Karpas-422 (cell line): ENCODE results near the gene CDK18. TPM values are rescaled to one million over a fixed set of nuclear protein-coding genes. Genes with fewer than 3 reads are reported as not detected.

Source experiments
- DNase-seq: peaks from one replicate; pipeline ENCODE4 v3.0.0-alpha.2; 2015
- H2AFZ ChIP-seq: fragments of 200-600 bp; sonication (generic); 2 replicates; pipeline ENCODE4 v1.6.1; 2014; ENCODE audit warnings: antibody characterized with exemption, low read length, mixed read lengths
- H3K27ac ChIP-seq: fragments of 200-600 bp; sonication (generic); 2 replicates; pipeline ENCODE4 v1.5.1; 2014; ENCODE audit warnings: mild to moderate bottlenecking, low read length, moderate library complexity
- H3K27me3 ChIP-seq: fragments of 200-600 bp; sonication (generic); 2 replicates; pipeline ENCODE4 v1.6.1; 2014; ENCODE audit warnings: low read length, mixed read lengths
- H3K36me3 ChIP-seq: fragments of 200-600 bp; sonication (generic); 2 replicates; pipeline ENCODE4 v1.6.1; 2014; ENCODE audit warnings: low read length, mixed read lengths; ENCODE audit not compliant: insufficient read depth
- H3K4me1 ChIP-seq: fragments of 200-600 bp; sonication (generic); 2 replicates; pipeline ENCODE4 v1.6.1; 2014; ENCODE audit warnings: mild to moderate bottlenecking, low read length, mixed read lengths
- H3K4me2 ChIP-seq: fragments of 200-600 bp; sonication (generic); 2 replicates; pipeline ENCODE4 v1.6.1; 2014; ENCODE audit warnings: low read length, low read depth, mild to moderate bottlenecking; ENCODE audit not compliant: poor library complexity, severe bottlenecking
- H3K4me3 ChIP-seq: fragments of 200-600 bp; sonication (generic); 2 replicates; pipeline ENCODE4 v1.5.1; 2014; ENCODE audit warnings: mild to moderate bottlenecking, antibody characterized with exemption, low read length, mixed read lengths
- H3K79me2 ChIP-seq: fragments of 200-600 bp; sonication (generic); 2 replicates; pipeline ENCODE4 v1.6.1; 2014; ENCODE audit warnings: mild to moderate bottlenecking, low read length, mixed read lengths
- H3K9ac ChIP-seq: fragments of 200-600 bp; sonication (generic); 2 replicates; pipeline ENCODE4 v1.6.0; 2014; ENCODE audit warnings: low read length
- H3K9me2 ChIP-seq: fragments of 200-600 bp; sonication (generic), shearing (Covaris generic); replicated peaks from 2 replicates; pipeline ENCODE4 v1.6.0; 2014; ENCODE audit warnings: mild to moderate bottlenecking, low read length, moderate library complexity; ENCODE audit not compliant: insufficient read depth
- H3K9me3 ChIP-seq: fragments of 300-700, 200-600 bp; sonication (generic); 2 replicates; pipeline ENCODE4 v1.6.1; 2014; ENCODE audit warnings: low read length, mixed read lengths
- H4K20me1 ChIP-seq: fragments of 200-600 bp; sonication (generic); 2 replicates; pipeline ENCODE4 v1.6.1; 2014; ENCODE audit warnings: mild to moderate bottlenecking, antibody characterized with exemption, low read length, low read depth; ENCODE audit not compliant: insufficient read depth
- total RNA-seq: library from RNA; depleted of rRNA; stranded (reverse); fragments of >200 nt; shearing (Covaris generic); gene quantifications from 2 replicates; pipeline ENCODE4 v1.2.3, GENCODE V29; 2014; ENCODE audit warnings: low replicate concordance

CDK18 gene
- total RNA-seq, 1 experiment from 2014 or later = 0.45 TPM

GRCh38 chr1:205541161-205541886 lies 36.9 kb downstream of the CDK18 start:
- Histone ChIP-seq H3K4me3 (no peak overlapping the region), H3K9me3 (no peaks in the 10 kb centered on the region), H3K9me2 (no peaks in the 10 kb centered on the region), H3K36me3 (no peaks in the 10 kb centered on the region), H4K20me1 (no peaks in the 10 kb centered on the region), H3K27ac (no peak overlapping the region), H3K4me2 (no peak overlapping the region), H3K27me3 (no peaks in the 10 kb centered on the region), H3K9ac (no peak overlapping the region), H2AFZ (no peak overlapping the region), H3K79me2 (no peaks in the 10 kb centered on the region), H3K4me1 (no peaks in the 10 kb centered on the region)
- no peak for DNase-seq

GRCh38 chr1:205542367-205542766 lies 37.9 kb downstream of the CDK18 start:
- DNase-seq = no peak
- no peaks in the 10 kb centered on the region for H3K79me2 ChIP-seq
- no peak overlapping the region for H2AFZ ChIP-seq
- H3K27me3 ChIP-seq = no peaks in the 10 kb centered on the region
- no peaks in the 10 kb centered on the region for H3K9me3 ChIP-seq
- H3K4me3 ChIP-seq = no peak overlapping the region
- no peak overlapping the region for H3K4me2 ChIP-seq
- H3K36me3 ChIP-seq = no peaks in the 10 kb centered on the region
- H3K9me2 ChIP-seq = no peaks in the 10 kb centered on the region
- H4K20me1 ChIP-seq = no peaks in the 10 kb centered on the region
- no peaks in the 10 kb centered on the region for H3K4me1 ChIP-seq
- H3K9ac ChIP-seq = no peak overlapping the region
- H3K27ac ChIP-seq = no peak overlapping the region

GRCh38 chr1:205543351-205544301 lies 39.2 kb downstream of the CDK18 start:
- H3K36me3 ChIP-seq = no peaks in the 10 kb centered on the region
- no peaks in the 10 kb centered on the region for H3K79me2 ChIP-seq
- H3K27me3 ChIP-seq = no peaks in the 10 kb centered on the region
- H3K27ac ChIP-seq = no peak overlapping the region
- DNase-seq = no peak
- no peak overlapping the region for H2AFZ ChIP-seq
- H3K4me2 ChIP-seq = no peak overlapping the region
- no peak overlapping the region for H3K4me3 ChIP-seq
- H3K9ac ChIP-seq = no peak overlapping the region
- H3K9me2 ChIP-seq = no peaks in the 10 kb centered on the region
- H3K9me3 ChIP-seq = no peaks in the 10 kb centered on the region
- H3K4me1 ChIP-seq = no peaks in the 10 kb centered on the region
- no peaks in the 10 kb centered on the region for H4K20me1 ChIP-seq

- no peak overlapping the region for H3K4me2 ChIP-seq
- H3K4me3 ChIP-seq = no peak overlapping the region
- H2AFZ ChIP-seq = no peak overlapping the region
- H3K9me3 ChIP-seq = no peaks in the 10 kb centered on the region
- no peaks in the 10 kb centered on the region for H3K36me3 ChIP-seq
- H3K9ac ChIP-seq = no peak overlapping the region
- no peak overlapping the region for H3K27ac ChIP-seq
- no peaks in the 10 kb centered on the region for H3K79me2 ChIP-seq
- DNase-seq = no peak
- H4K20me1 ChIP-seq = no peaks in the 10 kb centered on the region
- no peaks in the 10 kb centered on the region for H3K27me3 ChIP-seq
- no peaks in the 10 kb centered on the region for H3K4me1 ChIP-seq
- H3K9me2 ChIP-seq = no peaks in the 10 kb centered on the region
Observed at GRCh38 chr1:205545001-205545919, 40.8 kb downstream of the CDK18 start.

- no peak overlapping the region for H3K4me2 ChIP-seq
- no peaks in the 10 kb centered on the region for H4K20me1 ChIP-seq
- H3K36me3 ChIP-seq = no peaks in the 10 kb centered on the region
- no peak overlapping the region for H2AFZ ChIP-seq
- no peaks in the 10 kb centered on the region for H3K9me2 ChIP-seq
- no peaks in the 10 kb centered on the region for H3K27me3 ChIP-seq
- no peak for DNase-seq
- no peak overlapping the region for H3K9ac ChIP-seq
- H3K27ac ChIP-seq = no peak overlapping the region
- H3K9me3 ChIP-seq = no peaks in the 10 kb centered on the region
- no peaks in the 10 kb centered on the region for H3K79me2 ChIP-seq
- no peak overlapping the region for H3K4me3 ChIP-seq
- H3K4me1 ChIP-seq = no peaks in the 10 kb centered on the region
Observed at GRCh38 chr1:205545991-205546390, 41.5 kb downstream of the CDK18 start.

- Histone ChIP-seq H4K20me1 (no peaks in the 10 kb centered on the region), H3K4me3 (no peak overlapping the region), H3K9me2 (no peaks in the 10 kb centered on the region), H2AFZ (no peak overlapping the region), H3K4me2 (no peak overlapping the region), H3K9me3 (no peaks in the 10 kb centered on the region), H3K27ac (no peak overlapping the region), H3K79me2 (no peaks in the 10 kb centered on the region), H3K9ac (no peak overlapping the region), H3K4me1 (no peaks in the 10 kb centered on the region), H3K36me3 (no peaks in the 10 kb centered on the region), H3K27me3 (no peaks in the 10 kb centered on the region)
- DNase-seq = no peak
Observed at GRCh38 chr1:205546541-205546940, 42.1 kb downstream of the CDK18 start.

- H3K4me1 ChIP-seq = no peaks in the 10 kb centered on the region
- peaks cover 4% of the 10 kb centered on the region; the same call in 1 of the 2 replicates for H3K9me3 ChIP-seq
- H3K36me3 ChIP-seq = no peaks in the 10 kb centered on the region
- H4K20me1 ChIP-seq = no peaks in the 10 kb centered on the region
- no peaks in the 10 kb centered on the region for H3K79me2 ChIP-seq
- no peak overlapping the region for H3K27ac ChIP-seq
- no peaks in the 10 kb centered on the region for H3K9me2 ChIP-seq
- H3K4me3 ChIP-seq = no peak overlapping the region
- no peak overlapping the region for H3K4me2 ChIP-seq
- no peak for DNase-seq
- H3K9ac ChIP-seq = no peak overlapping the region
- 0 out of 2 replicates have a peak, but pooled peaks cover 2% of the 10 kb centered on the region for H3K27me3 ChIP-seq
- no peak overlapping the region for H2AFZ ChIP-seq
Observed at GRCh38 chr1:205547936-205548827, 43.7 kb downstream of the CDK18 start.
